H54 (cell line): ENCODE data around the gene LIX1L.
"Not testable (repeated sequence)": the region's sequence is repeated elsewhere in the genome, so short reads cannot be mapped to it uniquely, and the experiment has no call there.

Experiments used
- DNase-seq: peaks from one replicate; pipeline ENCODE4 v3.0.0; 2011; ENCODE audit warnings: low spot score, mixed read lengths; ENCODE audit not compliant: insufficient read length
- FAIRE-seq: peaks from 3 replicates; lab custom pipeline; 2011; peaks lifted over from hg19 to GRCh38; lab: Jason Lieb, UNC
- POLR2A ChIP-seq: IDR thresholded peaks from 2 replicates; pipeline ENCODE4 v1.6.1; 2011; ENCODE audit warnings: low read depth, mild to moderate bottlenecking, low read length

The LIX1L gene

GRCh38 chr1:145922266-145922665 lies 35.6 kb downstream of the LIX1L start:
- TF ChIP-seq POLR2A = no peak
- no peak for FAIRE-seq
- no peak for DNase-seq

- not testable (repeated sequence) for FAIRE-seq
These were observed 37.5 kb downstream of the LIX1L start for GRCh38 chr1:145920297-145920696.

GRCh38 chr1:145918992-145919939 lies 38.6 kb downstream of the LIX1L start:
- FAIRE-seq (no peak), DNase-seq (peak; percentile 64)
- no peak; the same call in 1 of the 2 replicates for TF ChIP-seq POLR2A

More at GRCh38 chr1:145920297-145920696, 37.5 kb downstream of the LIX1L start:
- not testable (repeated sequence) for DNase-seq

- FAIRE-seq (no peak), DNase-seq (peak; percentile 57)
- TF ChIP-seq POLR2A = peak; percentile 72
These were observed 39.4 kb downstream of the LIX1L start, which contains the start of gene PEX11B for GRCh38 chr1:145918144-145918991. Gene PEX11B, minus strand, starts transcription at chr1:145918717. Its CDS starts 29 bp downstream, at chr1:145918688.

- DNase-seq (no peak), FAIRE-seq (no peak)
- no peak for TF ChIP-seq POLR2A
These were observed 40.2 kb downstream of the LIX1L start for GRCh38 chr1:145917595-145917994.

GRCh38 chr1:145916745-145917144 lies 41.1 kb downstream of the LIX1L start:
- FAIRE-seq (no peak), DNase-seq (no peak)
- TF ChIP-seq POLR2A = no peak

DNA sequence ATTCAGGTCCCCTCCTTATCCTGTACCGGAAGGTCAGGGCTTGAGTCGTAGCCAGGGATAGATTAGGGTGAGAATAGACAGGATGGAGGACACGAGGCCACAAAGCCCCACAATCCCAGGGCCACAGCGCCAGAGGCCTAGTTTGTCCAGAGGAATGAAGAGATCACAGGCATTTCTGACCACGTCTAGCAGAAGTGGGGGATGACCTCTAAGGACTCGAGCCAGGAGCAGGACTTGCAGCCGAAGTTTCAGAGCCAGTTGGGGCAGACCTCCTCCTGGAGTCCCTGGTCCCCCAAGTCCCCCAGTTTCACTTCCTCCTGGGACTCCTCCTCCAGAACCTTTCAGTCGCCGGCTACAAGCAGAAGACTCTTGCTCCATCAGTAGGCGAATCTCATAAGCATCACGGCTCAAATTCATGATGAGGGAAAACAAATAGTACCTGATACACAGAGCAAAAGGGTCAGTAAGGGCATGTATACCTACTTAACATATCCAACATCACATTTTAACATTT lies 45.6 kb downstream of the LIX1L start:
- no peak for FAIRE-seq

GRCh38 chr1:145908653-145909052 lies 49.2 kb downstream of the LIX1L start:
- no peak for DNase-seq
- TF ChIP-seq POLR2A = no peak
- no peak for FAIRE-seq

More for the DNA sequence above, 45.6 kb downstream of the LIX1L start:
- no peak for DNase-seq
- no peak for TF ChIP-seq POLR2A

DNA sequence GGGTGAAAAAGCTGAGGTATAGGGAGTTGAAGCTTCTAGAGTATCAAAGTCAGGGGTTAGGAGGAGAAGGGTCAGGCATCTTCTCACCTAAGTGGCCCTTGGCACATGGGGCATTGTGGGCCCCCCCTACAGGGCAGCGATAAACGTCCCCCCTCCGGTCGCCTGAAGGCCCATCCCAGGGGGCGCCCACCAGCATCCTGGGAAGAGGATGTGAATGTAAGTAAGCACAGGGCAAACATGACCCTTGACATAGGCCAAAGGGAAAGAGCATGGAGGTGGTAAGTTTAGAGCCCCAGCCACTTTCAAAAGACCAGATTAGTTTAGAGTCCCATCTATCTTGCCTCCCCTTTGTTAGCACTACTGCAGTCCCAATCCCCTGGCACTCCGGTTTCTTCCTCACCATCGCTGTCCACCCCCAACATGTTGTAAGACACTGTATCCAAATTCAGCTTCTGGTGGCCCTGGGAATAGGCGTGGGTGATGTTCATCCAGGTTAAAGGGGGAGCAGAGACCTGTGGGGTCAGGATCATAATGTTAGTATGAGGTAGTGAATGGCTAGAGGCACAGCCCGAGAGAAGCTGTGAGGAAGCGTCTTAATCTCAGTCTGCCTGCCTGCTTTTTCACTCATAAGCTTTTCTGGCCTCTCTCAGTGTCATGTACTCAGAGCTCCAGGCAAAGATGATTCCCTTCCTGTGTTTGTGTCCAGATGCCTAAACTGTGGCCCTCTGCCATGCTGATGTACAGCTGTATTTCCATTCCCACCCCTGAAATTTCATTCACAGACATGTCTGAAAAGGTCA lies 50.7 kb downstream of the LIX1L start:
- no peak for TF ChIP-seq POLR2A
- FAIRE-seq (no peak), DNase-seq (no peak)

DNA sequence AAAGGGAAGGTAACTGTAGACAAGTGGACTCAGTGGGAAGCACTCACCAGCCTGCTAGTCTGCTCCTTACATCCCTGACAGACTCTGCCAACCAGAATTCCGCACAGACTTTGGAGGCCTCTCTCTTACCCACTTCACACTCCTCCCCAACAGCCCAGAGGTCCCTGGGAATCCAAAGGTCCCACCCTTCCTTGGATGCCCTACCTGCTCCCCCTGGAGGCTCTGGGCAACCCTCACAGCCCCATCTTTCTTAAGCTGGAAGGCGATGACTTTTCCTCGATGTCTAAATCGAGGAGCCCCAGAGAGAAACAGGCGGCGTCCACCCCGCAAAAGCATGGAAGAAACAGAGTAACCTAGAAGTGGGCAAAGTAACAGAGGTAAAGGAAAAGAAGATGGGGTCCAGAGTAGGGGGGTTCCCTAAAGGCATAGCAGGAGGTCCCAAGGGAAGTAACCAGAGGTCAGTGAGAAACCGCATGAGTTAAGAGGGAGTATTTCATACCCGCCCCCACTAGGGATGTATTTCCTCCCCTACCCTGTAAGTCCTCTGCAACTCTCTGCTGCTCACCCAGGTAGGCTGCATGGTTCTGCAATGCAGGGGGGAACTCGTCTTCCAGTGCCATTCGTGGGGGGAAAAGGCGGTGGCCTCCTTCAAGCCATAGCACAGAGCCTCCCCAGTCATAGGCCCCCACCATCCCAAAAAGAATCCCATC lies 56.4 kb downstream of the LIX1L start:
- no peak for TF ChIP-seq POLR2A
- DNase-seq = no peak
- FAIRE-seq = no peak

- TF ChIP-seq POLR2A = no peak
- FAIRE-seq (no peak), DNase-seq (no peak)
These were observed 59.1 kb downstream of the LIX1L start for GRCh38 chr1:145898756-145899155.

GRCh38 chr1:145897969-145898368 lies 59.8 kb downstream of the LIX1L start:
- no peak for FAIRE-seq
- DNase-seq = no peak
- TF ChIP-seq POLR2A = no peak
